Lower leg skin (tissue), 3 donors: ENCODE data around the gene DCAKD.

Source experiments
- POLR2A ChIP-seq, 2 donors: fragments of 450-650 bp; IDR thresholded peaks; one replicate each; pipeline ENCODE4 v1.6.1; 2016 to 2017; ENCODE audit warnings: antibody characterized with exemption in 2 of 2, mild to moderate bottlenecking in 1 of 2, moderate library complexity in 1 of 2
- TF ChIP-seq, protein P1 (sequence below), 3 donors: fragments of 450-650 bp; IDR thresholded peaks; one replicate each; pipeline ENCODE4 v1.5.1; 2016; ENCODE audit warnings: antibody characterized with exemption in 3 of 3, mild to moderate bottlenecking in 3 of 3, moderate library complexity in 2 of 3

- TF ChIP-seq, protein P1, sequence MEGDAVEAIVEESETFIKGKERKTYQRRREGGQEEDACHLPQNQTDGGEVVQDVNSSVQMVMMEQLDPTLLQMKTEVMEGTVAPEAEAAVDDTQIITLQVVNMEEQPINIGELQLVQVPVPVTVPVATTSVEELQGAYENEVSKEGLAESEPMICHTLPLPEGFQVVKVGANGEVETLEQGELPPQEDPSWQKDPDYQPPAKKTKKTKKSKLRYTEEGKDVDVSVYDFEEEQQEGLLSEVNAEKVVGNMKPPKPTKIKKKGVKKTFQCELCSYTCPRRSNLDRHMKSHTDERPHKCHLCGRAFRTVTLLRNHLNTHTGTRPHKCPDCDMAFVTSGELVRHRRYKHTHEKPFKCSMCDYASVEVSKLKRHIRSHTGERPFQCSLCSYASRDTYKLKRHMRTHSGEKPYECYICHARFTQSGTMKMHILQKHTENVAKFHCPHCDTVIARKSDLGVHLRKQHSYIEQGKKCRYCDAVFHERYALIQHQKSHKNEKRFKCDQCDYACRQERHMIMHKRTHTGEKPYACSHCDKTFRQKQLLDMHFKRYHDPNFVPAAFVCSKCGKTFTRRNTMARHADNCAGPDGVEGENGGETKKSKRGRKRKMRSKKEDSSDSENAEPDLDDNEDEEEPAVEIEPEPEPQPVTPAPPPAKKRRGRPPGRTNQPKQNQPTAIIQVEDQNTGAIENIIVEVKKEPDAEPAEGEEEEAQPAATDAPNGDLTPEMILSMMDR (IDR thresholded peaks at IDR 0.05) = no peak
- TF ChIP-seq POLR2A (IDR thresholded peaks at IDR 0.05) = no peak
These were observed 72.6 kb downstream of the DCAKD start for GRCh38 chr17:44978807-44979206.
